ACC112 (cell line): ENCODE results near the gene EPHA3.

Source experiments
- H2AFZ ChIP-seq: fragments of 200-600 bp; sonication (generic); one replicate; pipeline ENCODE4 v1.6.0; 2017; ENCODE audit warnings: antibody characterized with exemption, low read length; ENCODE audit not compliant: unreplicated experiment
- H3K27ac ChIP-seq: fragments of 200-600 bp; sonication (generic); 2 replicates; pipeline ENCODE4 v1.5.1; 2014; ENCODE audit warnings: low read depth, mild to moderate bottlenecking, antibody characterized with exemption, low read length, moderate library complexity
- H3K27me3 ChIP-seq: fragments of 200-600 bp; sonication (generic); 2 replicates; pipeline ENCODE4 v1.6.1; 2014; ENCODE audit warnings: mild to moderate bottlenecking, antibody characterized with exemption, low read length, moderate library complexity, mixed read lengths; ENCODE audit not compliant: insufficient read depth
- H3K36me3 ChIP-seq: fragments of 200-600 bp; sonication (generic); 2 replicates; pipeline ENCODE4 v1.6.1; 2016; ENCODE audit warnings: mild to moderate bottlenecking, antibody characterized with exemption, low read length, moderate library complexity, mixed read lengths; ENCODE audit not compliant: insufficient read depth
- H3K4me1 ChIP-seq: fragments of 200-600 bp; sonication (generic); one replicate; pipeline ENCODE4 v1.6.1; 2016; ENCODE audit warnings: low read length, mixed read lengths; ENCODE audit not compliant: insufficient read depth, unreplicated experiment, control insufficient read depth
- H3K4me3 ChIP-seq: fragments of 200-600 bp; sonication (generic); 2 replicates; pipeline ENCODE4 v1.5.1; 2014; ENCODE audit warnings: mild to moderate bottlenecking, low read depth, low read length
- H3K79me2 ChIP-seq: fragments of 200-600 bp; sonication (generic); one replicate; pipeline ENCODE4 v1.6.0; 2016; ENCODE audit warnings: low read length; ENCODE audit not compliant: control insufficient read depth, unreplicated experiment, insufficient read depth

EPHA3 gene

GRCh38 chr3:89223188-89223587, 115.8 kb downstream of the EPHA3 start:
- H2AFZ ChIP-seq = no peak overlapping the region
- H3K36me3 ChIP-seq = no peaks in the 10 kb centered on the region
- no peaks in the 10 kb centered on the region for H3K27me3 ChIP-seq
- H3K4me1 ChIP-seq = peaks cover 17% of the 10 kb centered on the region
- no peak overlapping the region for H3K4me3 ChIP-seq
- H3K79me2 ChIP-seq = no peaks in the 10 kb centered on the region
- H3K27ac ChIP-seq = no peak overlapping the region

DNA sequence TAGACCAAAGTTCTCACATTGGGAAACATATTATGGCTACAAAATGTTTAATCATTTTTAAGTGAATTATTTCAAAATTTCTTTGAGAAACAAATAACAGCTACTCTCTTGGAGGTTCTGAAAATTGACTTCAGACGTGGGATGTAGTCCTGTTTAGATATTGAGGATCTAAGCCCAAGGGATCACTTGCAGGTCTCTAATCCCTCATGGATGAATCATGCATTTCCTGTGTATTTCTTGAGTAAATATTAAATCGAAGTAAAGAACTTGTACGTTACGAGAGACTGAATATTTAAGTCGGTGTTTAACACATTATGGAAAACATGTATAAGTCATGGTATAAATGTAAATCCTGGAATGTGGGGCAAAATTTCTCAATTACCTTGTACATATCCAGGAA, 119.8 kb downstream of the EPHA3 start:
- Histone ChIP-seq H3K79me2 (no peaks in the 10 kb centered on the region), H3K36me3 (no peaks in the 10 kb centered on the region), H3K4me3 (peak overlapping the region; percentile 57), H3K27ac (peak overlapping the region; percentile 70), H3K4me1 (peaks cover 22% of the 10 kb centered on the region), H2AFZ (no peak overlapping the region), H3K27me3 (no peaks in the 10 kb centered on the region)

GRCh38 chr3:89227634-89228033, 120.2 kb downstream of the EPHA3 start:
- no peak overlapping the region for H2AFZ ChIP-seq
- H3K4me3 ChIP-seq = peak overlapping the region; percentile 57
- peak overlapping the region; percentile 70 for H3K27ac ChIP-seq
- H3K79me2 ChIP-seq = no peaks in the 10 kb centered on the region
- peaks cover 22% of the 10 kb centered on the region for H3K4me1 ChIP-seq
- H3K27me3 ChIP-seq = no peaks in the 10 kb centered on the region
- no peaks in the 10 kb centered on the region for H3K36me3 ChIP-seq

DNA sequence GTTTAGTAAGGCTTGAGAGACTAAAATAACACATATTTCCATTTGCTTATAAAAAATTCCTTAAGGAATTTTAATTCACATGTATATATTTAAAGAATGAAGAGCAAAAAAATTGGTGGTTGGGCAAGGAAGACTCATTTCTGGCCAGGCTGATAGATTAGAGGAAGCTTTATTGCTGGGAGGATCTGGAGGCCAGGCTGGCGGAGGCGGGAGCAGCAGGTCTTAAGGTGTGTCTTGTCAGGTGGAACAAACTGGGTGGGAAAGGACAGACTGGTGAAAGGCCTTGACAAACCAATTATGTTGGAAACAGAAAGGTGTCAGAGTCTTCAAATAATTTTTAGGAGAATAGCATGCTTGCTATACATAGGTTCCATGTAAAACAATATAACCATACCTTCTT, 124.7 kb downstream of the EPHA3 start:
- Histone ChIP-seq H3K4me1 (peaks cover 11% of the 10 kb centered on the region), H3K4me3 (no peak overlapping the region), H2AFZ (no peak overlapping the region), H3K27me3 (no peaks in the 10 kb centered on the region), H3K36me3 (no peaks in the 10 kb centered on the region), H3K79me2 (no peaks in the 10 kb centered on the region), H3K27ac (no peak overlapping the region)

DNA sequence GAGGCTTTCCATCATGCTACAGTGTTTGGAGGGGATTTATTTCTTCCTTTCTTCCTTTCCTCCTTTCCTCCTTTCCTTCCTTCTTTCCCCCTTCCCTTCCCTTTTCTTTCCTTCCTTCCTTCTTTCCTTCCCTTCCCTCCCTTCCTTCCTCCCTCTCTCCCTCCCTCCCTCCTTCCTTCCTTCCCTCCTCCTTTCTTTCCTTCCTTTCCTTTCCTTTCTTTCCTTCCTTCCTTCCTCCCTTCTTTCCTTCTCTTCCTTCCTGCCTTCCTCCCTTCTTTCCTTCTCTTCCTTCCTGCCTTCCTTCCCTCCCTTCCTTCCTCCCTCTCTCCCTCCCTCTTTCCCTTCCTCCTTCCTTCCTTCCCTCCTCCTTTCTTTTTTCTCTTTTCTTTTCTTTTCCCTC, 127.2 kb downstream of the EPHA3 start:
- Histone ChIP-seq H3K79me2 (no peaks in the 10 kb centered on the region), H3K4me3 (no peak overlapping the region), H3K27me3 (no peaks in the 10 kb centered on the region), H2AFZ (no peak overlapping the region), H3K27ac (no peak overlapping the region), H3K36me3 (no peaks in the 10 kb centered on the region), H3K4me1 (no peaks in the 10 kb centered on the region)

- H3K4me3 ChIP-seq = no peak overlapping the region
- H3K27me3 ChIP-seq = no peaks in the 10 kb centered on the region
- H2AFZ ChIP-seq = no peak overlapping the region
- no peak overlapping the region for H3K27ac ChIP-seq
- no peaks in the 10 kb centered on the region for H3K36me3 ChIP-seq
- no peaks in the 10 kb centered on the region for H3K4me1 ChIP-seq
- H3K79me2 ChIP-seq = no peaks in the 10 kb centered on the region
Observed at GRCh38 chr3:89238846-89239245, 131.4 kb downstream of the EPHA3 start.

GRCh38 chr3:89239774-89240173, 132.4 kb downstream of the EPHA3 start:
- Histone ChIP-seq H3K4me1 (no peaks in the 10 kb centered on the region), H3K4me3 (no peak overlapping the region), H2AFZ (no peak overlapping the region), H3K79me2 (no peaks in the 10 kb centered on the region), H3K36me3 (no peaks in the 10 kb centered on the region), H3K27ac (no peak overlapping the region), H3K27me3 (no peaks in the 10 kb centered on the region)

- Histone ChIP-seq H3K27ac (no peak overlapping the region), H3K4me3 (no peak overlapping the region), H2AFZ (no peak overlapping the region), H3K36me3 (no peaks in the 10 kb centered on the region), H3K4me1 (no peaks in the 10 kb centered on the region), H3K79me2 (no peaks in the 10 kb centered on the region), H3K27me3 (no peaks in the 10 kb centered on the region)
Observed at GRCh38 chr3:89245612-89246011, 138.2 kb downstream of the EPHA3 start.

DNA sequence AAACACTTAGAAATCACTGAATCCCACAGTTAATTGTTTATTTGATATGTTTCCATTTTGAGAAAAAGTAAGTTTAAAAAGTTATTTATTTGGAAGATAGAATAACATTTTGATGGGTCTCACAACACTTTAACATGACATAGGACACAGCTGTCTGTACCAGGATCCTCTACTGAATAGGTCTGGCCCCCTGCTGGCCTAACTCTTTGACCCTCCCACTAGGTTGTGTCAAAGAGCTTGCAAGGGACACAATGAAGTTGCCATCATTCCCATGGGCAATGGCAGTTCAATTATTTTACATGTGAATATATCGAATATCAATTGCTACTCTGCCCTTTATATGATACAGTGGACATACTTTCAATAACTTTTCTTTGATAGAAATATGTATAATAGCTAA, 138.9 kb downstream of the EPHA3 start:
- Histone ChIP-seq H3K36me3 (no peaks in the 10 kb centered on the region), H3K4me1 (no peaks in the 10 kb centered on the region), H2AFZ (no peak overlapping the region), H3K27ac (no peak overlapping the region), H3K27me3 (no peaks in the 10 kb centered on the region), H3K79me2 (no peaks in the 10 kb centered on the region), H3K4me3 (no peak overlapping the region)

DNA sequence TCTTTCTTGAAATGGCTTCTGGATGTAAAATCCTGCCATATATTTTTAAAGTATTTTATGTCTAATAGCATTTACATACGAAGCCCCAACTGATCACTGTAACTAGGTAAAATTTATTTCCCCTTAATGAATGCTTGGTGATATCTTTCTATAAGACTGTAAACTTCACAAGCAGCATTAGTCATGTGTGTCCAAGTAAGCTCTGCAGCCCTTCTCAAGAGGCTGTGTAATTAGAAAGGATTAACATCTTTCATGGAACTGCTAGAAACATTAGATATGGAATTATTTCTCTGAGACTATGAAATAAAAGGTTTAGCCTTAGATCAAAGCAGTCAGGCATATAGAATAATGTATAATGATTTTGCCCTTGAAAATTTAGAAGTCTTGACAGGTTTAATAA, 143.3 kb downstream of the EPHA3 start:
- H3K4me3 ChIP-seq = no peak overlapping the region
- H2AFZ ChIP-seq = no peak overlapping the region
- no peaks in the 10 kb centered on the region for H3K79me2 ChIP-seq
- no peak overlapping the region for H3K27ac ChIP-seq
- H3K36me3 ChIP-seq = no peaks in the 10 kb centered on the region
- H3K4me1 ChIP-seq = no peaks in the 10 kb centered on the region
- H3K27me3 ChIP-seq = no peaks in the 10 kb centered on the region

DNA sequence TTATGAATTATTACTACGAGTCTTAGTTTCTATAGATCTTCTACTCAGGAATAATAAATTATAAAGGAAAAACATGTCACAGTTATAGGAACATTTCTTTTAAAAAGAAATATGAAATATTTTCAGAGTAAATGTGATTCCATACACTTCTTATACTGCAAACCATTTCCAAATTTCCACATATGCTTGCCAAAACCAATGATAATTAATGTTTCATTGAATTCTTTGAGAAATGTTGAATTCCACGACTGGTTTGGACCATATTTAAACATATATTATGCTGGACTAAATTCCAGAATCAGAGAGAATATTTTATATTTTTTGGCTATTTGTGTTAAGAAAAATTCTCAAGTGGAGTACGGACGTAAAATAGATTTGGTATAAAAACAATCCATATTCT, 144.6 kb downstream of the EPHA3 start:
- no peak overlapping the region for H3K27ac ChIP-seq
- no peaks in the 10 kb centered on the region for H3K36me3 ChIP-seq
- H3K4me3 ChIP-seq = no peak overlapping the region
- H3K4me1 ChIP-seq = no peaks in the 10 kb centered on the region
- H2AFZ ChIP-seq = no peak overlapping the region
- no peaks in the 10 kb centered on the region for H3K79me2 ChIP-seq
- H3K27me3 ChIP-seq = no peaks in the 10 kb centered on the region

GRCh38 chr3:89252860-89253259, 145.4 kb downstream of the EPHA3 start:
- Histone ChIP-seq H3K79me2 (no peaks in the 10 kb centered on the region), H3K36me3 (no peaks in the 10 kb centered on the region), H3K4me3 (no peak overlapping the region), H2AFZ (no peak overlapping the region), H3K27me3 (no peaks in the 10 kb centered on the region), H3K27ac (no peak overlapping the region), H3K4me1 (no peaks in the 10 kb centered on the region)
